NCI-H2171 (cell line): ENCODE data around the gene TREML4.

Experiments
- DNase-seq: peaks from one replicate; lab custom pipeline; 2025; lab: John Stamatoyannopoulos, UW

Gene TREML4

DNA sequence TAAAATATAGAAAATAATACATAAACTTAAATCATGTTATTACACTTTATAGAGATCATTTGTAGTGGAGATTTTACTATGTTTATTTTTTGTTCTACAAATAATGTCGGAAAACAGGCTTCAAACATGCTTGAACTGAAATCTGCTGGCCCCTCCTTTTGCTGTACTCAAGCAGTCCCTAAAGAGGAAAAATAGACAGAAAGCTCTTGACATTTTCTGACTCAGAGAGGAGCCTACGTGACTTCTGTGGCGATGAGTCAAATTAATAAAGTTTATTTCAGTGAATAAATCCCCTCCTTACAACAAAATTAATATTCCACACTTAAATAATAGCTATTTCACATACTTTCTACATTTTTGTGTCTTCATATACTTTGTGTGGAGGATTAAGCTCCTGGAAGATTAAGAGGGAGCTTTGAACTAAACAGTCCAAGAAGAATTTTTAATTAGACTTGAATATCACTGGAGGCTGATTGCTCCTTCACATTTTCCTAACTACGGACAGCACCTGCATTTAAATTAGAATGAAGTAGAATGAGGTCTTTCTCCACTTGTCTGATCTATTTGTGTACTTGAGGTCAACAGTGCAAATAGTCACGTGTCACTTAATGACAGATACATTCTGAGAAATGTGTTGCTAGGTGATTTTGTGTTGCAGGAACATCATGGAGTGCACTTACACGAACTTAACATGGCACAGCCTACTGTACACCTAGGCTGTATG is 60.0 kb downstream of the TREML4 start:
- DNase-seq = no peak
